Measurements from ENCODE around the gene EARS2.
A peak's percentile ranks its signal among the peaks of the same experiment; 100 is the strongest.

The EARS2 gene

DNA sequence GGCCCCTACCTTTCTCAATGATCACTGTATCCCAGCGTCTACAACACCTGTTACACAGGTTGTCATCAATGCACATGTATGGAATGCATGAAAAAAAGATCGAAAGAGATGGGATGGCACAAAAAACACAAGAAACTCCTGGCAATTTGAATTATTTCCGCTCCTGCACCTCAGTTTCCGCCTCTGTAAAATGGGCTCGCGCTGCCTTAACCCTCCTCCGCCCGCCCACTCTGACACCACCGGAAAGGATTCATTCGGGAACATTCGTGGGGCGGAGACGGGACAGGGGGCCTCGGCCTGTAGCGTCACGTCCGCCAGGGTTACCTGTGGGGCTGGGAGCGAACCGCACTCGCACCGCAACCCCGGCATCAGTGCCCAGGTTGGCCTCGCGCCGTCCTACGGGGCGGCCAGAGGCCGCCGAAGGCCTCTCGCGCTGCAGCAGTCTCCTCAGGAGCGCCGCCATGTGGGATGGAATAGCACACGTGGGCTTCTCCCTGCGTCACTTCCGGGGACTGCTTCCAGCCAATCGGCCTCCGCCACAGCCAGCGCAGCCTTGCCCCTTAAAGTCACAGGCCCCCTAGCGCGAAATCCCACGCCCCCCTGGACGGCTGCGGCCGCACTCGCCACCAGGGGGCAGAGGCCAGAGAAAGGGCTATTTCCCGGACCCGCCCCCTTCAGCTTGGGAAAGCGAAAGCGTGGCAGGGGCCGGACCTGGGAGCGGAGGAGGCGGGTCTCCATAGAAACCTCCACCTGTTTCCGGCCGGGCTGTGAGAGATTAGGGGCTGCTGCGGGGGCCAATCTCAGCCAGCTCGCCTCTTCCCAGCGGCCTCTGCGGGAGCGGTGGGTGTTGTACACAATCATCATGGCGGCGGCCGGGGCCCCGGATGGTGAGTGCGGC, at the start of gene EARS2, which contains the start of gene UBFD1:
Gene EARS2 (minus strand): TSS at position 470 of the 898 bp plus-strand sequence. CDS start 7 bp downstream, at position 463.
Gene UBFD1 (plus strand): TSS at position 847 of the 898 bp plus-strand sequence. CDS start 16 bp downstream, at position 863.
- TF ChIP-seq, protein P1, sequence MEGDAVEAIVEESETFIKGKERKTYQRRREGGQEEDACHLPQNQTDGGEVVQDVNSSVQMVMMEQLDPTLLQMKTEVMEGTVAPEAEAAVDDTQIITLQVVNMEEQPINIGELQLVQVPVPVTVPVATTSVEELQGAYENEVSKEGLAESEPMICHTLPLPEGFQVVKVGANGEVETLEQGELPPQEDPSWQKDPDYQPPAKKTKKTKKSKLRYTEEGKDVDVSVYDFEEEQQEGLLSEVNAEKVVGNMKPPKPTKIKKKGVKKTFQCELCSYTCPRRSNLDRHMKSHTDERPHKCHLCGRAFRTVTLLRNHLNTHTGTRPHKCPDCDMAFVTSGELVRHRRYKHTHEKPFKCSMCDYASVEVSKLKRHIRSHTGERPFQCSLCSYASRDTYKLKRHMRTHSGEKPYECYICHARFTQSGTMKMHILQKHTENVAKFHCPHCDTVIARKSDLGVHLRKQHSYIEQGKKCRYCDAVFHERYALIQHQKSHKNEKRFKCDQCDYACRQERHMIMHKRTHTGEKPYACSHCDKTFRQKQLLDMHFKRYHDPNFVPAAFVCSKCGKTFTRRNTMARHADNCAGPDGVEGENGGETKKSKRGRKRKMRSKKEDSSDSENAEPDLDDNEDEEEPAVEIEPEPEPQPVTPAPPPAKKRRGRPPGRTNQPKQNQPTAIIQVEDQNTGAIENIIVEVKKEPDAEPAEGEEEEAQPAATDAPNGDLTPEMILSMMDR (IDR thresholded peaks at IDR 0.05; ENCODE audit: extremely low read depth, insufficient read depth, missing control alignments): peak; percentile 87
- in situ Hi-C loops (cut with MboI; ENCODE audit: low pct_unique_long_range_greater_than_20kb, low sequenced_read_pairs, unreplicated experiment): no loop called here
- DNase-seq (ENCODE audit: low spot score): peak; percentile 97

DNA sequence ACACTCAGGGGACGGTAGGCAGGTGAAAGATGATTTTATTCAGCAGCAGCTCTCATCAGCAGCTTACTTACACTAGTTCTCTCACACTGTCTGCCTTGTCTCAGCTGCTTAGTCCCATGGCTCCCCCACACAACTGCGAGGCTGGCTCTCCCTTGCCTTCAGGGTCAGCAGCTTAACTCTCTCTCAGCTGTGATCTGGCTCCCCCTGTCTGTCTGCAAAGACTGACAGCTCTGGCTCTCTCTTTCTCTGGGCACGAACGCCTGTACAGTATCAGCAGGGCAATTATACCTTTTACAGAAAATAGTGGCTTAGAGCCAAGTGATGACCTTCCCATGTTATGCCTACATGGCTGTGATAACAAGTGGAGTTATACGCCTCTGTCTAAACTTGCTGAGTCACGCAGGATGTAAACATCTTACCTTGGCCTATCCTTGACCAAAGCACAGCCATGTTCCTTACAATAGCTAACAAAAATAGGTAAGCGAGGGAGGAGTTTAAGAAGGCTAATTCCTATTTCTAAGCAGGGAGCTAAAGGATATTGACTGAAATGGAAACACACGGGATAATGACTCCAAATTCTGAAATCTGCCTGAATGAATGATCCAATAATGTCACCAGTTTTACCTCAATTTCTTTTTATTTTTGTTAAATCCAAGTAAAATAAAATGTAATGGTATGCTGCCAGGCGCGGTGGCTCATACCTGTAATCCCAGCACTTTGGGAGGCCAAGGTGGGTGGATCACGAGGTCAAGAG, 40.0 kb upstream of the EARS2 start:
- DNase-seq (ENCODE audit: low spot score): peak; percentile 59
- in situ Hi-C loops (cut with MboI; ENCODE audit: low pct_unique_long_range_greater_than_20kb, low sequenced_read_pairs, unreplicated experiment): no loop called here
- TF ChIP-seq, protein P1 (IDR thresholded peaks at IDR 0.05; ENCODE audit: extremely low read depth, insufficient read depth, missing control alignments): peak; percentile 56

DNA sequence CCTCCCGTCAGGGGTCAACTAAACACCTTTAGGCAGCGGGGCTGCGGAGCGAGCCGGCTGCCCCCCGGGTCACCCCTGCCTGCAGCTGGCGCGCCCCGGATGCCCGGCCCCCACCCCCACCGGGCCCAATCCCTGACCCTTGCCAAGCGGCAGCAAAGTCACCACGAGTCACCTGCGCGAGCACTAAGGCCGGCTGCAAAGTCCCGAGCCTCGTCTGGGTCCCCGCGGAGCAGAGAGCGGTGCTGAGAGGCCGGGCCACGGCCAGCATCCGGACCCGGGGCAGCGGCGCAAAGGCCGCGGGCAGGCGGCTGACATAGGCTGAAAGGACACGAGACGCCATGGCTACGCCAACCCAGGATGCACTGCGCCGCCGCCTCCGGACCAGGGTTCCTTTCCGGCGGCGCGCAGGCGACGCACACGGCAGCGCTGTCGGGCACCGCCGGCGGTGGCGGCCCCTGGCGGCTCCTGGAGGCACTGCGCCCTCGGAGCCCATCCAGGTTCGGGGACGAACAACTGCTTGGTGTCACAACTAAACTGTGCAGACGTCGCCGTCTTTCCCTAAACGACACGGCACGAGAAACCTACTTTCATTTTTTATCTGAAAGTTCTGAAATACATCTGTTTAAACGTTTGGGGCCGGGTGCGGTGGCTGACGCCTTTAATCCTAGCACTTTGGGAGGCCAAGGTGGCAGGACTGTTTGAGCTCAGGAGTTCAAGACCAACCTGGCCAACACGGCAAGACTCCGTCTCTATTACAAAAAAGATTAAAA, 39.0 kb upstream of the EARS2 start, which contains the start of gene NDUFAB1:
Gene NDUFAB1 (minus strand): TSS at position 366 of the 770 bp plus-strand sequence. CDS start 26 bp downstream, at position 340.
- DNase-seq (ENCODE audit: low spot score): peak; percentile 95
- in situ Hi-C loops (cut with MboI; ENCODE audit: low pct_unique_long_range_greater_than_20kb, low sequenced_read_pairs, unreplicated experiment): no loop called here
- TF ChIP-seq, protein P1 (IDR thresholded peaks at IDR 0.05; ENCODE audit: extremely low read depth, insufficient read depth, missing control alignments): peak; percentile 99

DNA sequence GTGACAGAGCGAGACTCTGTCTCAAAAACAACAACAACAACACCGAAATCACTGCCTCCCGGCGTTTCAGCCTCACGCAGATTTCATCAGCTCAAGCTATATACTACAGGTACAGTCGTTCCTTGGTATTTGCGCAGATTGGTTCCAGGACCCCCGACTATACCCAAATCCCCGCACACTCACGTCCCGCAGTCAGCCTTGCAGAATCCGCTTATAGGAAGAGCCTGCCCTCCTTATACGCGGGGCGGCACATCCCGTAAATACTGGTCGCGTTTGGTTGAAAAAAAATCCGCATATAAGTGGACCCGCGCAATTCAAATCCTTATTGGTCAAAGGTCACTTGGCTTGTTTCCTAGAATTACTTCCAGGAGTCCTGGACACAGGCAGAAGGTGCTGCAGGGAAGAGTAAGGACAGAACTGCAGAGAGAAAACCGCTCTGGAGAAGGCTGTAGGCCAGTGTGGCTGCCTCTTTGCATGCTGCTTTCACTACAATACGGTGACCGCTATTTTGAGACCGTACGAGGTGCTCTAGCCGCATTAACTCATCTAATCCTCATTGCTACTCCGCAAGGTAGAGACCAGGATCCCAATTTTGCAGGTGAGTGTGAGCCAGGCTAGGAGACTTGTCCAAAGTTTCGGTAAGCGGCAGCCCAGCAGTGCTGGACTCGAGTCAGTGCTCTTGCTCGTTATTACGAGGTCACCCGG, 38.2 kb upstream of the EARS2 start:
- in situ Hi-C loops (cut with MboI; ENCODE audit: low pct_unique_long_range_greater_than_20kb, low sequenced_read_pairs, unreplicated experiment): no loop called here
- TF ChIP-seq, protein P1 (IDR thresholded peaks at IDR 0.05; ENCODE audit: extremely low read depth, insufficient read depth, missing control alignments): no peak
- no peak for DNase-seq (ENCODE audit: low spot score)

DNA sequence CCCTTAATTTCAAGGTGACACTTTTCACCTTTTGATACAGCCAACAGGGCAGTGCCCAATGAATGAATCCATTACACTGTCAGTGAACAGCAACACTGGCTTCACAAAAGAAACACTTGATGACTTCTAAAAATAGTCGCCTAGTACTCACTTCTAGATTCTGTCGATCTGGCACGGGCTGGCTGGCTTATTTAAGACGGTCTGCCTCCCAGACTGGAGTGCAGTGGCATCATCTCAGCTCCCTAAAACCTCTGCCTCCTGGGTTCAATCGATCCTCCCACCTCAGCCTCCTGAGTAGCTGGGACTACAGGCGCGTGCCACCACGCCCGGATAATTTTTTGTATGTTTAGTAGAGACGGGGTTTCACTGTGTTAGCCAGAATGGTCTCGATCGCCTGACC, 37.0 kb upstream of the EARS2 start:
- in situ Hi-C loops (cut with MboI; ENCODE audit: low pct_unique_long_range_greater_than_20kb, low sequenced_read_pairs, unreplicated experiment): no loop called here
- TF ChIP-seq, protein P1 (IDR thresholded peaks at IDR 0.05; ENCODE audit: extremely low read depth, insufficient read depth, missing control alignments): no peak
- no peak for DNase-seq (ENCODE audit: low spot score)

Data from GM13977 (cell line).